Lung (tissue), 12 donors: ENCODE results near the gene SCRN1. TPM values are rescaled to one million over a fixed set of nuclear protein-coding genes. Genes with fewer than 3 reads are reported as not detected.
"Not testable (repeated sequence)": the region's sequence is repeated elsewhere in the genome, so short reads cannot be mapped to it uniquely, and the experiment has no call there.

Source experiments
- ATAC-seq: fragments of 200-7000 bp; cut with Tn5 transposase; one replicate; pipeline ENCODE4 v1.9.1; 2020; ENCODE audit warnings: moderate number of reproducible peaks; ENCODE audit not compliant: insufficient read depth, low FRiP score
- DNase-seq, 3 donors: peaks; one replicate each; pipeline ENCODE4 v3.0.0-alpha.2; 2013 to 2017
- H3K27ac ChIP-seq, 2 donors: one replicate each; pipeline ENCODE4 v1.5.1; 2013; ENCODE audit warnings: mild to moderate bottlenecking in 2 of 2, moderate library complexity in 2 of 2, control low read depth in 1 of 2, inconsistent platforms in 1 of 2, low read depth in 1 of 2, low read length in 1 of 2
- H3K27me3 ChIP-seq, 3 donors: one replicate each; pipeline ENCODE4 v1.5.1; 2013; ENCODE audit warnings: low read length in 2 of 3; ENCODE audit not compliant: control insufficient read depth in 3 of 3, insufficient read depth in 3 of 3
- H3K36me3 ChIP-seq, 4 donors: one replicate each; pipeline ENCODE4 v1.5.1; 2013; ENCODE audit warnings: low read length in 4 of 4, mild to moderate bottlenecking in 1 of 4, moderate library complexity in 1 of 4; ENCODE audit not compliant: control insufficient read depth in 4 of 4, insufficient read depth in 4 of 4
- H3K4me1 ChIP-seq, 5 donors: one replicate each; pipeline ENCODE4 v1.5.1; 2013; ENCODE audit warnings: low read length in 5 of 5, mild to moderate bottlenecking in 2 of 5, moderate library complexity in 1 of 5; ENCODE audit not compliant: control insufficient read depth in 5 of 5, insufficient read depth in 5 of 5
- H3K4me3 ChIP-seq: one replicate; pipeline ENCODE4 v1.5.1; 2013; ENCODE audit warnings: mild to moderate bottlenecking, control low read depth, moderate library complexity
- H3K9ac ChIP-seq, 2 donors: one replicate each; pipeline ENCODE4 v1.5.1; 2013; ENCODE audit warnings: low read length in 2 of 2, control low read depth in 1 of 2; ENCODE audit not compliant: insufficient read depth in 1 of 2
- H3K9me3 ChIP-seq, 4 donors: one replicate each; pipeline ENCODE4 v1.5.1; 2013; ENCODE audit warnings: low read length in 3 of 4, mild to moderate bottlenecking in 1 of 4, moderate library complexity in 1 of 4; ENCODE audit not compliant: control insufficient read depth in 4 of 4, insufficient read depth in 3 of 4
- WGBS, 2 donors: extraction: QIAGEN DNeasy Blood & Tissue Kit; methylation state at CpG; one replicate each; pipeline ENCODE4 v1.1.7; 2013; 5-methylcytosine and 5-hydroxymethylcytosine counted together
- polyA plus RNA-seq, 2 donors: library from polyadenylated mRNA; stranded (reverse); fragments of 200-250 nt; gene quantifications; one replicate each; pipeline ENCODE4 v1.2.1, GENCODE V29; 2013
- total RNA-seq, 2 donors: library from RNA; depleted of rRNA in 1 of 2; stranded (reverse); fragments of >200 nt in 1 of 2; gene quantifications; one replicate each; pipeline ENCODE4 v1.2.1, GENCODE V29; 2014 to 2021
- TF ChIP-seq, protein P1 (sequence below): IDR thresholded peaks from 2 replicates; pipeline ENCODE4 v1.5.1; 2012; ENCODE audit warnings: mild to moderate bottlenecking; ENCODE audit errors: control extremely low read depth, extremely low read depth
- donor health status: control.
- donor health status: control.
- donor health status: Bipolar disorder and iron deficiency.
- donor health status: healthy.
- donor health status: DM: yes; HTN: yes; CAD: no.

The SCRN1 gene
- total and polyA plus RNA-seq, 4 donors, result 5.5 to 32.3 (median 20.2) TPM

DNA sequence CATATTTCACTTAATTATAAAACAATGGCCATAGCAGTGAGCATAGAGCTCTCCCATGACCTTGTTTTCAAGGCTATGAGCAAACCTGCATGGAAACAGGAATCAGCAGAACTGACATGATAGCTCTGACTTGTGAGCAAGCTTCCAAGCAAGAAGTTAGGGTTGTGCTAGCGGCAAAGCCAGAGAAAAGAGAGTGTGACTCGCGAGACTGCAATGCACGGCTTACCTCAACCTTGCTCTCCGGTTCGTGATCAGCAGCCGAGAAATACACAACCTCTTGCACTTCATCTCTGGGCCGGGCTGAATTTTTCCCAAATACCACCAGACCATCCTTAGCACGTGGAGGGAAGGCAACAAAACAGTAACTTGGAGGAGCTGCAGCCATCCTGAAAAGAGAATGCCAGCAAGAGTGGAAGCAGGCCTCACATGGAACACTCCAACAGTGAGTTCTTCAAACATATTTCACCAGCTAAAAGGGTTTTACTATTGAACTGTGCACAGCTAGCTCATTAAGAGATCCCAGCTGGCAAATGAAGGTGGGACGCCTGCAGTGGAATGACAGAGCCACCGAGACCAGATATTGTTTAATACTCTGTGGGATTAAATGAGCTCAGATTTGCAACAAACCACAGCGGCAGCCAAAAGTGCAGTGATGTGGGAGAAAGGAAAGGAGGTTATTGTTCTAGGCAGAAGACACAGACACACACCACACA is 20.8 kb downstream of the SCRN1 start:
- TF ChIP-seq, protein P1, sequence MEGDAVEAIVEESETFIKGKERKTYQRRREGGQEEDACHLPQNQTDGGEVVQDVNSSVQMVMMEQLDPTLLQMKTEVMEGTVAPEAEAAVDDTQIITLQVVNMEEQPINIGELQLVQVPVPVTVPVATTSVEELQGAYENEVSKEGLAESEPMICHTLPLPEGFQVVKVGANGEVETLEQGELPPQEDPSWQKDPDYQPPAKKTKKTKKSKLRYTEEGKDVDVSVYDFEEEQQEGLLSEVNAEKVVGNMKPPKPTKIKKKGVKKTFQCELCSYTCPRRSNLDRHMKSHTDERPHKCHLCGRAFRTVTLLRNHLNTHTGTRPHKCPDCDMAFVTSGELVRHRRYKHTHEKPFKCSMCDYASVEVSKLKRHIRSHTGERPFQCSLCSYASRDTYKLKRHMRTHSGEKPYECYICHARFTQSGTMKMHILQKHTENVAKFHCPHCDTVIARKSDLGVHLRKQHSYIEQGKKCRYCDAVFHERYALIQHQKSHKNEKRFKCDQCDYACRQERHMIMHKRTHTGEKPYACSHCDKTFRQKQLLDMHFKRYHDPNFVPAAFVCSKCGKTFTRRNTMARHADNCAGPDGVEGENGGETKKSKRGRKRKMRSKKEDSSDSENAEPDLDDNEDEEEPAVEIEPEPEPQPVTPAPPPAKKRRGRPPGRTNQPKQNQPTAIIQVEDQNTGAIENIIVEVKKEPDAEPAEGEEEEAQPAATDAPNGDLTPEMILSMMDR, result no peak
- no peak for DNase-seq
- Histone ChIP-seq H3K27me3 (no peaks in the 10 kb centered on the region), H3K27ac (no peak overlapping the region), H3K4me1 (peaks cover 0 to 9% (median 0%) of the 10 kb centered on the region in 5 donors), H3K4me3 (no peak overlapping the region), H3K9ac (no peak overlapping the region), H3K36me3 (peaks cover 0 to 7% (median under 1%) of the 10 kb centered on the region in 4 donors), H3K9me3 (no peaks in the 10 kb centered on the region)
- 93 to 96% methylated on average over 12 of the region's 12 CpGs for WGBS, 2 donors
- ATAC-seq, result no peak

DNA sequence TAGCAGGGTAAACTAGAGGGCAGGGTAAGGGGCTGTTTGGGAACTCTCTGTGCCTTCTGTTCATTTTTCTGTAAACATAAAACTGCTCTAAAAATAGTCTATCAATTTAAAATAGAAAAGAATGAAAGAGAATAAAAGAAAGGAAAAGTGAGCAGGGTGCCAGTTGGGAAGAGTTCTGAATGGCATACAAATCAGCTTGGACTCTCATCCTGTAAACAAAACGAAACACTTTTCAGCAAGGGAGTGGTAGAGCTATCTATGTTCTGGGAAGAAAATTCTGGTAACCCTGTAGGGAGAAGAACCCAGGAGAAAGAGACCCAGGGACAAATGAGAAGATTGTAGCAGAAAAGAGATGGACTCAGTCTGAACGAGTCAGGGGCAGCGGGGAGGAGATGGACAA is 24.6 kb downstream of the SCRN1 start:
- Histone ChIP-seq H3K9ac (no peak overlapping the region), H3K4me1 (no peaks in the 10 kb centered on the region), H3K27me3 (no peaks in the 10 kb centered on the region), H3K4me3 (no peak overlapping the region), H3K27ac (no peak overlapping the region), H3K36me3 (peaks cover 0 to 7% (median under 1%) of the 10 kb centered on the region in 4 donors), H3K9me3 (no peaks in the 10 kb centered on the region)
- TF ChIP-seq, protein P1, result no peak
- ATAC-seq (no peak), DNase-seq (no peak)
- WGBS, 2 donors, result 80 to 96% methylated on average over 3 of the region's 3 CpGs

DNA sequence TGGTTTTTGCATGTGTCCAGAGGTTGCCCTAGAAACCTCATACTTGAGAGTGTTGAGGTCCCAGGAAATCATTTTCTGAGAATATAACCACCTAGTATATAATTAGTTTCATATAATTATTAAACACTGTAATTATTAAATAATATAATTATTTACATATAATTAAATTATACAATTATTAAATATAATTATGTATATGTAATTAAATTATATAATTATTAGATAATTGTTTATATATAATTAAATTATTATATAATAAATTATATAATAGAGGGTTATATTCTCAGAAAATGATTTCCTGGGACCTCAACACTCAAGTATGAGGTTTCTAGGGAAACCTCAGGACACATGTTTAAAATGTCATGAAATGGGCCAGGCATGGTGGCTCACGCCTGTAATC is 27.6 kb downstream of the SCRN1 start:
- no peaks in the 10 kb centered on the region for H3K9me3 ChIP-seq
- no peak overlapping the region for H3K4me3 ChIP-seq
- no peak overlapping the region for H3K9ac ChIP-seq
- TF ChIP-seq, protein P1, result no peak
- no peaks in the 10 kb centered on the region for H3K27me3 ChIP-seq
- DNase-seq (no peak), ATAC-seq (no peak)
- H3K36me3 ChIP-seq, result peaks cover 0 to 2% (median under 1%) of the 10 kb centered on the region in 4 donors
- H3K4me1 ChIP-seq, result no peaks in the 10 kb centered on the region
- H3K27ac ChIP-seq, result no peak overlapping the region
- WGBS, 2 donors, result 94 to 97% methylated on average over 1 of the region's 1 CpG

DNA sequence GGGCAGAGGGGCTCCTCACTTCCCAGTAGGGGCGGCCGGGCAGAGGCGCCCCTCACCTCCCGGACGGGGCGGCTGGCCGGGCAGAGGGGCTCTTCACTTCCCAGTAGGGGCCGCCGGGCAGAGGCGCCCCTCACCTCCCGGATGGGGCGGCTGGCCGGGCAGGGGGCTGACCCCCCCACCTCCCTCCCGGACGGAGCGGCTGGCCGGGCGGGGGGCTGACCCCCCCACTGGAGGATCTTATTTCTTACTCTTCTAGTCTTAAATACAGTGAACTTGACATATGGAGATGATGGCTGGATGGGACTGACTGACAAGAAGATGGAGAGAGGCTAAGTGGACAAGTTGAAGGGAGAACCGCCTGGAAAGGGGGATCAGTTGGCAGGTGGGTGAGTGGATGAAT is 28.0 kb downstream of the SCRN1 start:
- H3K9ac ChIP-seq, H3K27ac ChIP-seq, H3K4me1 ChIP-seq, ATAC-seq, DNase-seq, H3K36me3 ChIP-seq, H3K4me3 ChIP-seq, H3K9me3 ChIP-seq, H3K27me3 ChIP-seq: not testable (repeated sequence)
- WGBS, 2 donors, result 94 to 100% methylated on average over 6 to 13 of the region's 19 CpGs
